Hepatocyte (in vitro differentiated cells): ENCODE measurements around the gene NDC80.

Source experiments
- EZH2 ChIP-seq: fragments of 200-600 bp; sonication (generic); IDR thresholded peaks from 2 replicates; pipeline ENCODE4 v1.6.1; 2016; ENCODE audit warnings: antibody characterized with exemption, mild to moderate bottlenecking, borderline replicate concordance
- EZH2phosphoT487 ChIP-seq: fragments of 200-600 bp; sonication (generic); IDR thresholded peaks from one replicate; pipeline ENCODE4 v1.6.1; 2018; ENCODE audit warnings: antibody characterized with exemption, mild to moderate bottlenecking, low read depth, moderate library complexity; ENCODE audit not compliant: unreplicated experiment, severe bottlenecking
- TF ChIP-seq, protein P1 (sequence below): fragments of 200-600 bp; sonication (generic); IDR thresholded peaks from 2 replicates; pipeline ENCODE4 v1.5.1; 2016; ENCODE audit warnings: antibody characterized with exemption, mild to moderate bottlenecking; ENCODE audit not compliant: poor library complexity

DNA sequence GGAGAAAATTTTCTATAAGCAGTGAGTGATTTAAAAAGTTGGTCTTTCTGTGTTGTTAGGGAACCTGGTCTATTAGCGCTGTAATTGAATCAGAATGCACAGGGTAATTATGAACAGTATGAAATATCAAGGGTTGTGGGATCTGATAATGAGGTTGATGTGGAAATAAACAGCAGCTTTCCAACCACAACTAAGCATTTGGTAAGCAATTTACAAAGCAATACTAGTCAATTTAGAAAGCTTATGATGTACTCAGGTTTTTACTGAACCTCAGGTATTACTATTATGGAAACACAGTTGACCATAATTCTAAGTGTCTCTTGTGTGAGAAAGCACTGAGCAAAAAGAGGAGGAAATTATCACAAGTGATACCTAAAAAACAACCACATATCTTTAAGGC is 73.2 kb downstream of the NDC80 start:
- TF ChIP-seq, protein P1, sequence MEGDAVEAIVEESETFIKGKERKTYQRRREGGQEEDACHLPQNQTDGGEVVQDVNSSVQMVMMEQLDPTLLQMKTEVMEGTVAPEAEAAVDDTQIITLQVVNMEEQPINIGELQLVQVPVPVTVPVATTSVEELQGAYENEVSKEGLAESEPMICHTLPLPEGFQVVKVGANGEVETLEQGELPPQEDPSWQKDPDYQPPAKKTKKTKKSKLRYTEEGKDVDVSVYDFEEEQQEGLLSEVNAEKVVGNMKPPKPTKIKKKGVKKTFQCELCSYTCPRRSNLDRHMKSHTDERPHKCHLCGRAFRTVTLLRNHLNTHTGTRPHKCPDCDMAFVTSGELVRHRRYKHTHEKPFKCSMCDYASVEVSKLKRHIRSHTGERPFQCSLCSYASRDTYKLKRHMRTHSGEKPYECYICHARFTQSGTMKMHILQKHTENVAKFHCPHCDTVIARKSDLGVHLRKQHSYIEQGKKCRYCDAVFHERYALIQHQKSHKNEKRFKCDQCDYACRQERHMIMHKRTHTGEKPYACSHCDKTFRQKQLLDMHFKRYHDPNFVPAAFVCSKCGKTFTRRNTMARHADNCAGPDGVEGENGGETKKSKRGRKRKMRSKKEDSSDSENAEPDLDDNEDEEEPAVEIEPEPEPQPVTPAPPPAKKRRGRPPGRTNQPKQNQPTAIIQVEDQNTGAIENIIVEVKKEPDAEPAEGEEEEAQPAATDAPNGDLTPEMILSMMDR, result no peak
- TF ChIP-seq EZH2phosphoT487 (no peak), EZH2 (no peak)
